ENCODE measurements around the gene LEFTY1. TPM values are rescaled to one million over a fixed set of nuclear protein-coding genes. Genes with fewer than 3 reads are reported as not detected.

Gene LEFTY1
- polyA plus RNA-seq, 3 donors = 0.13 TPM; not detected in 2

GRCh38 chr1:225899044-225899925 lies 10.3 kb upstream of the LEFTY1 start:
- H3K4me1 Mint-ChIP-seq = peaks cover 7% of the 10 kb centered on the region
- peaks cover 0 to 2% (median 1%) of the 10 kb centered on the region in 3 donors for H3K27me3 Mint-ChIP-seq (ENCODE audit: low read depth in 3 of 3)
- H3K4me2 ChIP-seq (replicated peaks; ENCODE audit: extremely low read depth, low read length, poor library complexity, severe bottlenecking) = no peak overlapping the region
- no peaks in the 10 kb centered on the region for H3K9me3 ChIP-seq (replicated peaks in 1 of 2; ENCODE audit: control insufficient read depth in 1 of 2, insufficient read depth in 1 of 2, low read length in 2 of 2)
- H3K4me3 Mint-ChIP-seq = no peak overlapping the region
- H3K27ac ChIP-seq (ENCODE audit: low read depth in 1 of 2, low read length in 2 of 2) = no peak overlapping the region
- H3K27me3 ChIP-seq (ENCODE audit: control insufficient read depth in 2 of 2, insufficient read depth in 2 of 2, low read length in 2 of 2) = no peaks in the 10 kb centered on the region
- H3K36me3 ChIP-seq (replicated peaks in 1 of 2; ENCODE audit: control insufficient read depth in 1 of 2, insufficient read depth in 2 of 2, low read length in 2 of 2) = no peaks in the 10 kb centered on the region
- H3K9ac ChIP-seq (ENCODE audit: insufficient read depth, low read length, poor library complexity, severe bottlenecking) = no peak overlapping the region
- H3K4me1 ChIP-seq (ENCODE audit: control insufficient read depth in 1 of 2, insufficient read depth in 2 of 2, low read length in 2 of 2) = no peaks in the 10 kb centered on the region
- H2AFZ ChIP-seq (ENCODE audit: insufficient read depth, low read depth, low read length, poor library complexity, severe bottlenecking) = no peak overlapping the region
- no peaks in the 10 kb centered on the region for H3K9me3 Mint-ChIP-seq
- no peak overlapping the region for H3K27ac Mint-ChIP-seq
- 61% methylated on average over 3 of the region's 4 CpGs for WGBS (ENCODE audit: insufficient coverage)
- TF ChIP-seq, protein P1, sequence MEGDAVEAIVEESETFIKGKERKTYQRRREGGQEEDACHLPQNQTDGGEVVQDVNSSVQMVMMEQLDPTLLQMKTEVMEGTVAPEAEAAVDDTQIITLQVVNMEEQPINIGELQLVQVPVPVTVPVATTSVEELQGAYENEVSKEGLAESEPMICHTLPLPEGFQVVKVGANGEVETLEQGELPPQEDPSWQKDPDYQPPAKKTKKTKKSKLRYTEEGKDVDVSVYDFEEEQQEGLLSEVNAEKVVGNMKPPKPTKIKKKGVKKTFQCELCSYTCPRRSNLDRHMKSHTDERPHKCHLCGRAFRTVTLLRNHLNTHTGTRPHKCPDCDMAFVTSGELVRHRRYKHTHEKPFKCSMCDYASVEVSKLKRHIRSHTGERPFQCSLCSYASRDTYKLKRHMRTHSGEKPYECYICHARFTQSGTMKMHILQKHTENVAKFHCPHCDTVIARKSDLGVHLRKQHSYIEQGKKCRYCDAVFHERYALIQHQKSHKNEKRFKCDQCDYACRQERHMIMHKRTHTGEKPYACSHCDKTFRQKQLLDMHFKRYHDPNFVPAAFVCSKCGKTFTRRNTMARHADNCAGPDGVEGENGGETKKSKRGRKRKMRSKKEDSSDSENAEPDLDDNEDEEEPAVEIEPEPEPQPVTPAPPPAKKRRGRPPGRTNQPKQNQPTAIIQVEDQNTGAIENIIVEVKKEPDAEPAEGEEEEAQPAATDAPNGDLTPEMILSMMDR (IDR thresholded peaks at IDR 0.05) = no peak
- H4K20me1 ChIP-seq (ENCODE audit: insufficient read depth, low read length) = no peaks in the 10 kb centered on the region
- H3K36me3 Mint-ChIP-seq = no peaks in the 10 kb centered on the region
- no peaks in the 10 kb centered on the region for H3K79me2 ChIP-seq (ENCODE audit: insufficient read depth, low read length)
- no peak for DNase-seq
- intact Hi-C loops (cut with micrococcal nuclease) = no loop called here
- H3K4me3 ChIP-seq (replicated peaks in 1 of 3; ENCODE audit: low read depth in 2 of 3, low read length in 3 of 3) = no peak overlapping the region

- H3K9me3 ChIP-seq (replicated peaks in 1 of 2; ENCODE audit: control insufficient read depth in 1 of 2, insufficient read depth in 1 of 2, low read length in 2 of 2) = no peaks in the 10 kb centered on the region
- H3K79me2 ChIP-seq (ENCODE audit: insufficient read depth, low read length) = no peaks in the 10 kb centered on the region
- no peak overlapping the region for H3K4me2 ChIP-seq (replicated peaks; ENCODE audit: extremely low read depth, low read length, poor library complexity, severe bottlenecking)
- no peaks in the 10 kb centered on the region for H3K9me3 Mint-ChIP-seq
- no peak for DNase-seq
- H3K4me1 Mint-ChIP-seq = peaks cover 7% of the 10 kb centered on the region
- H3K4me1 ChIP-seq (ENCODE audit: control insufficient read depth in 1 of 2, insufficient read depth in 2 of 2, low read length in 2 of 2) = no peaks in the 10 kb centered on the region
- H3K27ac Mint-ChIP-seq = peak overlapping the region in 1 of 7 donors; percentile 34
- TF ChIP-seq, protein P1 (IDR thresholded peaks at IDR 0.05) = no peak
- no peaks in the 10 kb centered on the region for H3K36me3 Mint-ChIP-seq
- H3K4me3 Mint-ChIP-seq = no peak overlapping the region
- no peaks in the 10 kb centered on the region for H3K27me3 ChIP-seq (ENCODE audit: control insufficient read depth in 2 of 2, insufficient read depth in 2 of 2, low read length in 2 of 2)
- no peak overlapping the region for H3K4me3 ChIP-seq (replicated peaks in 1 of 3; ENCODE audit: low read depth in 2 of 3, low read length in 3 of 3)
- no peak overlapping the region for H3K9ac ChIP-seq (ENCODE audit: insufficient read depth, low read length, poor library complexity, severe bottlenecking)
- H3K27ac ChIP-seq (ENCODE audit: low read depth in 1 of 2, low read length in 2 of 2) = no peak overlapping the region
- H4K20me1 ChIP-seq (ENCODE audit: insufficient read depth, low read length) = no peaks in the 10 kb centered on the region
- no peak overlapping the region for H2AFZ ChIP-seq (ENCODE audit: insufficient read depth, low read depth, low read length, poor library complexity, severe bottlenecking)
- intact Hi-C loops (cut with micrococcal nuclease) = no loop called here
- H3K36me3 ChIP-seq (replicated peaks in 1 of 2; ENCODE audit: control insufficient read depth in 1 of 2, insufficient read depth in 2 of 2, low read length in 2 of 2) = no peaks in the 10 kb centered on the region
- WGBS (ENCODE audit: insufficient coverage) = 97% methylated on average over 15 of the region's 19 CpGs
- H3K27me3 Mint-ChIP-seq (ENCODE audit: low read depth in 3 of 3) = peaks cover 0 to 4% (median 3%) of the 10 kb centered on the region in 3 donors
Measured at GRCh38 chr1:225897595-225898514, 8.9 kb upstream of the LEFTY1 start.

Data from CD14-positive monocyte (primary cell).